Transverse colon (tissue), 4 donors: Measurements from ENCODE around the gene RANBP9. TPM values are rescaled to one million over a fixed set of nuclear protein-coding genes. Genes with fewer than 3 reads are reported as not detected.

Experiments
- DNase-seq: peaks from one replicate; pipeline ENCODE4 v3.0.0-alpha.2; 2019
- H3K27ac ChIP-seq, 4 donors: fragments of 200-600 bp; sonication (generic); 2 replicates each; pipeline ENCODE4 v1.5.1; 2016 to 2018; ENCODE audit warnings: inconsistent platforms in 4 of 4
- H3K27me3 ChIP-seq: fragments of 200-600 bp; sonication (generic); 2 replicates; pipeline ENCODE4 v1.5.1; 2017; ENCODE audit warnings: inconsistent platforms
- H3K36me3 ChIP-seq, 4 donors: fragments of 200-600 bp; sonication (generic); 2 replicates each; pipeline ENCODE4 v1.5.1; 2017 to 2019; ENCODE audit warnings: inconsistent platforms in 4 of 4
- H3K4me1 ChIP-seq, 4 donors: fragments of 200-600 bp; sonication (generic); 2 replicates each; pipeline ENCODE4 v1.5.1; 2017 to 2020; ENCODE audit warnings: inconsistent platforms in 4 of 4
- H3K4me3 ChIP-seq, 4 donors: fragments of 200-600 bp; sonication (generic); 1 replicate in 1 of 4; 2 replicates in 3 of 4; pipeline versions ENCODE4 v1.5.1 to v1.6.1; 2017 to 2019; ENCODE audit warnings: inconsistent platforms in 4 of 4
- H3K9me3 ChIP-seq, 2 donors: fragments of 200-600 bp; sonication (generic); 2 replicates each; pipeline ENCODE4 v1.5.1; 2017 to 2019; ENCODE audit warnings: inconsistent platforms in 2 of 2
- CTCF ChIP-seq, 5 experiments: fragments of 200-600 bp in 3 of 5; fragments of 450-650 bp in 2 of 5; sonication (generic) in 3 of 5; IDR thresholded peaks; 1 replicate in 2 of 5; 2 replicates in 3 of 5; pipeline ENCODE4 v1.5.1; 2016 to 2017; ENCODE audit warnings: antibody characterized with exemption in 5 of 5, inconsistent platforms in 3 of 5, mild to moderate bottlenecking in 2 of 5, moderate library complexity in 1 of 5
- EP300 ChIP-seq: sonication (generic); formaldehyde crosslinking; IDR thresholded peaks from one replicate; pipeline ENCODE4 v1.6.1; 2017; ENCODE audit warnings: antibody characterized with exemption, low read depth
- POLR2A ChIP-seq: fragments of 450-650 bp; IDR thresholded peaks from one replicate; pipeline ENCODE4 v1.6.1; 2016; ENCODE audit warnings: antibody characterized with exemption, mild to moderate bottlenecking, moderate library complexity
- POLR2AphosphoS5 ChIP-seq, 3 donors: sonication (generic); formaldehyde crosslinking; IDR thresholded peaks; one replicate each; pipeline ENCODE4 v1.6.1; 2016; ENCODE audit warnings: antibody characterized with exemption in 3 of 3
- WGBS, 2 donors: methylation state at CpG; one replicate each; pipeline ENCODE4 v1.1.5; 2018; ENCODE audit warnings: low coverage in 1 of 2; 5-methylcytosine and 5-hydroxymethylcytosine counted together
- in situ Hi-C, 4 donors: fragments of 200-750 bp; cut with MboI; loops; one replicate each; pipeline versions ENCODE4 v1.15.0 to v1.15.1; 2017; ENCODE audit warnings: low sequenced_read_pairs in 3 of 4, low pct_ligation_motif_present in 1 of 4, low pct_unique_long_range_greater_than_20kb in 1 of 4
- intact Hi-C: fragments of 100-400 bp; cut with DNase I; formaldehyde crosslinking; loops from one replicate; pipeline ENCODE4 v1.15.1; 2023; ENCODE audit warnings: low total_unique reads
- total RNA-seq, 4 donors: library from RNA; depleted of rRNA; stranded (reverse); fragments of >200 nt; gene quantifications; one replicate each; pipeline ENCODE4 v1.1.0, GENCODE V29; 2016

RANBP9 gene
- total RNA-seq, 4 donors from 2014 or later: 17.9 to 40.8 (median 37.4) TPM

GRCh38 chr6:13735031-13735430, 23.4 kb upstream of the RANBP9 start:
- Histone ChIP-seq H3K9me3 (no peaks in the 10 kb centered on the region), H3K36me3 (no peaks in the 10 kb centered on the region), H3K27me3 (peaks cover 11% of the 10 kb centered on the region), H3K4me1 (peaks cover 0 to 7% (median 7%) of the 10 kb centered on the region in 4 donors), H3K27ac (peak overlapping the region in 1 of 4 donors; percentile 79), H3K4me3 (no peak overlapping the region)
- WGBS, 2 donors: 82 to 92% methylated on average over 2 of the region's 2 CpGs
- in situ Hi-C loops (no loop called here), intact Hi-C loops (no loop called here)
- no peak for DNase-seq
- TF ChIP-seq POLR2AphosphoS5 (IDR thresholded peaks at IDR 0.05) (no peak), CTCF (IDR thresholded peaks at IDR 0.05) (no peak), EP300 (no peak)

- Histone ChIP-seq H3K27me3 (peaks cover 11% of the 10 kb centered on the region), H3K4me1 (peaks cover 0 to 7% (median 7%) of the 10 kb centered on the region in 4 donors), H3K27ac (peak overlapping the region in 3 of 4 donors; percentile 46 to 79 (median 65)), H3K4me3 (no peak overlapping the region), H3K36me3 (no peaks in the 10 kb centered on the region), H3K9me3 (no peaks in the 10 kb centered on the region)
- intact Hi-C loops (no loop called here), in situ Hi-C loops (no loop called here)
- TF ChIP-seq POLR2AphosphoS5 (IDR thresholded peaks at IDR 0.05) (peak; percentile 60 to 77 (median 68)), CTCF (IDR thresholded peaks at IDR 0.05) (no peak), POLR2A (no peak)
- DNase-seq: peak; percentile 66
- 31 to 40% methylated on average over 13 to 17 of the region's 17 CpGs for WGBS, 2 donors
These were observed 21.7 kb upstream of the RANBP9 start for GRCh38 chr6:13733178-13733887.

GRCh38 chr6:13730704-13731103, 19.1 kb upstream of the RANBP9 start:
- Histone ChIP-seq H3K27ac (peak overlapping the region in 1 of 4 donors; percentile 8), H3K4me3 (no peak overlapping the region), H3K9me3 (no peaks in the 10 kb centered on the region), H3K4me1 (peaks cover 0 to 9% (median 7%) of the 10 kb centered on the region in 4 donors), H3K36me3 (no peaks in the 10 kb centered on the region), H3K27me3 (peaks cover 11% of the 10 kb centered on the region)
- no peak for TF ChIP-seq CTCF (IDR thresholded peaks at IDR 0.05)
- no peak for TF ChIP-seq EP300
- no peak for TF ChIP-seq POLR2AphosphoS5 (IDR thresholded peaks at IDR 0.05)
- TF ChIP-seq POLR2A: no peak
- no peak for DNase-seq
- WGBS, 2 donors: 87 to 90% methylated on average over 7 of the region's 7 CpGs
- intact Hi-C loops (no loop called here), in situ Hi-C loops (no loop called here)

GRCh38 chr6:13729891-13730290, 18.3 kb upstream of the RANBP9 start:
- TF ChIP-seq EP300: no peak
- TF ChIP-seq POLR2A: no peak
- WGBS, 2 donors: 85 to 97% methylated on average over 2 of the region's 2 CpGs
- no peak for DNase-seq

More at GRCh38 chr6:13729891-13730290, 18.3 kb upstream of the RANBP9 start:
- intact Hi-C loops: no loop called here
- Histone ChIP-seq H3K27ac (no peak overlapping the region), H3K36me3 (no peaks in the 10 kb centered on the region), H3K4me1 (peaks cover 0 to 13% (median 7%) of the 10 kb centered on the region in 4 donors), H3K27me3 (peaks cover 11% of the 10 kb centered on the region), H3K9me3 (no peaks in the 10 kb centered on the region), H3K4me3 (no peak overlapping the region)
- in situ Hi-C loops: no loop called here
